ENCODE measurements around the gene CASP8. TPM values are rescaled to one million over a fixed set of nuclear protein-coding genes. Genes with fewer than 3 reads are reported as not detected.

The CASP8 gene
- total and polyA plus RNA-seq, 2 of the 8 experiments (the other 6 are each of a cell fraction or from before 2014, with no cell fraction given) = 2.3 to 3.6 TPM

DNA sequence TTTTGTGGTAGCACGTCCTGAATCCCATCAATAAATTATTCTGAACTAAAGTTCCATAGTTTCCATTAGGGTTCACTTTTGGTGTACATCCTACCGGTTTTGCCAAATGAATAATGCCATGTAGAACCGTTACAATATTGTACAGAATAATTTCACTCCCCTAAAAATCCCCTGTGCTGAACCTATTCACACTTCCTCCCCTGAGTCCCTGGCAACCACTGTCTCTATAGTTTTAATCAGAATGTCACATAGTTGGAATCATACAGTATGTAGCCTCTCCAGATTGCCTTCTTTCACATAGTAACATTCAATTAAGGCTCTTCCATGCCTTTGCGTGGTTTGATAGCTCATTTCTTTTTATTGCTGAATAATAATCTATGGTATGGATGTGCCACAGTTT is 9.6 kb upstream of the CASP8 start:
- TF ChIP-seq RXRA (IDR thresholded peaks at IDR 0.05; ENCODE audit: insufficient read depth, low read depth, low read length) (no peak), GTF2F1 (IDR thresholded peaks at IDR 0.05; ENCODE audit: borderline replicate concordance, low read depth, low read length) (no peak), BRCA1 (IDR thresholded peaks at IDR 0.05; ENCODE audit: low read depth, low read length) (no peak), GABPA (IDR thresholded peaks at IDR 0.05; ENCODE audit: borderline replicate concordance, insufficient read depth, low read length) (no peak), SIN3A (conservative IDR thresholded peaks at IDR 0.05 in 1 of 2, IDR thresholded peaks at IDR 0.05 in 1 of 2; ENCODE audit: low read depth in 1 of 2, low read length in 2 of 2) (no peak), POU5F1 (IDR thresholded peaks at IDR 0.05; ENCODE audit: low read depth, low read length) (no peak), RBBP5 (IDR thresholded peaks at IDR 0.05; ENCODE audit: borderline replicate concordance, low read depth, low read length) (no peak), BCL11A (IDR thresholded peaks at IDR 0.05; ENCODE audit: low read depth in 2 of 2, low read length in 2 of 2) (no peak)
- H3K4ac ChIP-seq (replicated peaks; ENCODE audit: insufficient read length, low read depth, low read length) = no peak overlapping the region
- no peaks in the 10 kb centered on the region for H3K79me1 ChIP-seq (ENCODE audit: low read depth, low read length)
- H3K36me3 ChIP-seq (ENCODE audit: control insufficient read depth in 2 of 4, insufficient read depth in 4 of 4, low read length in 3 of 4) = no peaks in the 10 kb centered on the region
- no peaks in the 10 kb centered on the region for H3K27me3 ChIP-seq (replicated peaks in 1 of 4; ENCODE audit: control insufficient read depth in 3 of 4, extremely low read depth in 1 of 4, insufficient read depth in 3 of 4, low read length in 3 of 4)
- no peak overlapping the region for H4K8ac ChIP-seq (ENCODE audit: extremely low read depth, insufficient read depth, low read length)
- no peaks in the 10 kb centered on the region for H4K20me1 ChIP-seq (replicated peaks in 1 of 2; ENCODE audit: control insufficient read depth in 1 of 2, insufficient read depth in 2 of 2, low read length in 2 of 2)
- H3K79me2 ChIP-seq (ENCODE audit: control insufficient read depth in 1 of 2, insufficient read depth in 2 of 2, low read length in 2 of 2) = no peaks in the 10 kb centered on the region
- no peak overlapping the region for H2AK5ac ChIP-seq (ENCODE audit: low read depth, low read length)
- no peak overlapping the region for H3K56ac ChIP-seq (replicated peaks; ENCODE audit: insufficient read length, low read depth, low read length)
- H2BK120ac ChIP-seq (replicated peaks; ENCODE audit: low read depth, low read length) = no peak overlapping the region
- no peaks in the 10 kb centered on the region for H3K23me2 ChIP-seq (ENCODE audit: low read depth, low read length)
- H3K4me3 ChIP-seq (ENCODE audit: extremely low read depth in 1 of 4, insufficient read depth in 2 of 4, low read depth in 3 of 4, low read length in 4 of 4) = no peak overlapping the region
- H2AFZ ChIP-seq (ENCODE audit: low read length) = no peak overlapping the region
- no peak overlapping the region for H4K5ac ChIP-seq (ENCODE audit: insufficient read length, low read depth, low read length)
- POLR2A ChIA-PET (ENCODE audit: partially characterized antibody) = no interaction called here
- DNase-seq (ENCODE audit: low read depth in 1 of 2, low spot score in 2 of 2) (no peak), FAIRE-seq (no peak)
- no peak overlapping the region for H3K14ac ChIP-seq (ENCODE audit: insufficient read length)
- no peak overlapping the region for H2BK20ac ChIP-seq (ENCODE audit: low read length)
- no peak overlapping the region for H2BK5ac ChIP-seq (ENCODE audit: low read depth, low read length)
- no peak overlapping the region for H4K91ac ChIP-seq (replicated peaks; ENCODE audit: insufficient read length, low read length)
- CTCF ChIA-PET (ENCODE audit: partially characterized antibody) = interaction anchor here (0.5 to 1.1 kb wide), 2 partner anchors 20 to 111 kb away, joined by 3 read pairs; no protein-coding TSS in a partner anchor
- no peak overlapping the region for H3K27ac ChIP-seq (ENCODE audit: low read depth, low read length)
- H3K23ac ChIP-seq (ENCODE audit: insufficient read length) = no peak overlapping the region
- H3K4me1 ChIP-seq (replicated peaks in 1 of 4; ENCODE audit: control insufficient read depth in 3 of 4, insufficient read depth in 4 of 4, low read length in 3 of 4) = peaks cover 0 to 5% (median 0%) of the 10 kb centered on the region in 4 experiments; a peak in 2 of 7 replicates
- 88% methylated on average over 4 of the region's 4 CpGs; no CpG with 5 or more reads in 1 of the 2 experiments for WGBS, 2 experiments (ENCODE audit: extremely low coverage in 1 of 2, insufficient coverage in 1 of 2, insufficient read length in 1 of 2, insufficient replicate concordance in 2 of 2, low coverage in 1 of 2, low lambda C conversion rate in 2 of 2, missing lambda C conversion rate in 1 of 2)
- H3K4me2 ChIP-seq (ENCODE audit: insufficient read depth in 1 of 2, low read depth in 2 of 2, low read length in 2 of 2) = no peak overlapping the region
- H3K9me3 ChIP-seq (ENCODE audit: insufficient read depth in 2 of 2, low read depth in 1 of 2, low read length in 1 of 2) = no peaks in the 10 kb centered on the region
- H3K18ac ChIP-seq (ENCODE audit: extremely low read depth, low read length) = no peak overlapping the region
- H2BK12ac ChIP-seq (ENCODE audit: low read depth, low read length) = no peak overlapping the region
- no peak overlapping the region for H3K9ac ChIP-seq (replicated peaks in 1 of 4; ENCODE audit: extremely low read depth in 1 of 4, low read depth in 3 of 4, low read length in 3 of 4)
- H2BK15ac ChIP-seq (ENCODE audit: low read length) = no peak overlapping the region
